Activated CD8-positive, alpha-beta memory T cell treated with anti-CD3 and anti-CD28 coated beads for 1 hour (primary cell): ENCODE results near the gene CLRN3.

Experiments
- DNase-seq, 2 donors: peaks; one replicate each; pipeline ENCODE4 v3.0.0-alpha.2; 2020; ENCODE audit warnings: low read depth in 1 of 2; ENCODE audit errors: extremely low read depth in 1 of 2

The CLRN3 gene

DNA sequence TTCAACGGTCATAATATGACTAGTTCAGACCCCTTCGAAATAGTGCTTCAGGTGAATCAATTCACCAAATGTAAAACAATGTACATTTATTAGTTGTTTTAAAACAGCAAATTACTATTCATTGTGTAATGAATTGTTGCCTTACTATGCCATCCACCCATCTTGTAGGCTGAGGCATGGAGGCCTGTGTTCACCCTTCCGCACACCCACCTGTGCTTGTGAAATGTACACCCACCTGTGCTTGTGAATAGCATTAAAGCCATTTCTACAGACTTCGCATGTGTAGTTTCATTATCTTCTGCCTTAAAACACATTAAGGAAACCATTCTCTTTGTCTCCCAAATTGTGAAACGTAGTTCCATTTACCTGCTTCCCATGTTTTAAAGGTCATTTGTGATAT lies 16.8 kb downstream of the CLRN3 start:
- no peak for DNase-seq

DNA sequence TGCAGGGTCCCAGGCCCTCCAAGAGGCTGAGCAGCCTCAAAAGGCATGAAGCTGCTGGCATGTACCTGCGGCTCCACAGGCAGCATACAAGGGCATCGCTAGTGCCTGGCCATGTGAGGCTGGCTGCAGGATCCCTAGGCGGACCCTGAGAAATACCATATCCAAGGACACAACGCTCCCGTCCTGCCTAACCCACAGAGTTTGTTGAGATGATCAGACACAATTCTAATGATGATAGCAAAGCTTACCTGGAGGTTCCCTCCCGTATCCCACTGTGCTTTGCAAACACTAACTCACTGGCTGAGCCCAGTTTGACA lies 17.3 kb downstream of the CLRN3 start:
- DNase-seq, result no peak

DNA sequence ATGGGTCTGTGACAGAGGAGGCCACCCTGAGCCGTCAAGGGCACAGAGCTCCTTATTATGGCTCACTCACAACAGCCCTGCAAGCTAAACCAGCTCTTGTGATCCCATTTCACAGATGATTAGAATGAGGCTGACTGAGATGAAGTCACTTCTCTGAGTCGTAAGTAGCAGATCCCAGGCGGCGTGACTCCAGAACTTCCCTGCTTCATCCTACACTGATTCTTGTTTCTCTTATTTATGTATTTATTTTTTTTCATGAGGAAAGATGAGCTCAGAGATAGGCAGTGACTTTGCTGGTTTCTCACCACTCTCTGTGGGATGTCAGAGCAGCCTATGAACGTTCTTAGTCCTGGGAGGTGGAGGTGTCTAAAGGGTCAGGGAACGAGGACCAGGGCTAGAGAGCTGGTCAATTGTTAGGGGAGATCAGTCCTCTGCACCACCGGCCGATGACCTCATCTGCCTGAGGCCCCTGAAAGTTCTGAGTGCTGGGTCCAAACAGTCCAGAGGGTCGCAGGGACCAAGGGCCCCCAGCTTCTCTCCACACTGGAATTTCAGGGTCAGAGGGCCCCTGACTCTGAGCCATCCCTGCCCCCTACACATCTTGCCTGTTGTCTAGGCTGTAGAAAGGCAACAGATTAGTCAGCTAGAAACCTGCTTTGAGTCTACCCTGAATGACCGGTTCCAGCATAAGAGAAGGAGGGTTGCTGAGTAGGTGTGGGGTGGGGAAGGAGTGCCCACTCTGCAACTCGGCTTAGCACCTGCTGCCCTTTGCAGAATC lies 17.9 kb downstream of the CLRN3 start:
- no peak for DNase-seq

DNA sequence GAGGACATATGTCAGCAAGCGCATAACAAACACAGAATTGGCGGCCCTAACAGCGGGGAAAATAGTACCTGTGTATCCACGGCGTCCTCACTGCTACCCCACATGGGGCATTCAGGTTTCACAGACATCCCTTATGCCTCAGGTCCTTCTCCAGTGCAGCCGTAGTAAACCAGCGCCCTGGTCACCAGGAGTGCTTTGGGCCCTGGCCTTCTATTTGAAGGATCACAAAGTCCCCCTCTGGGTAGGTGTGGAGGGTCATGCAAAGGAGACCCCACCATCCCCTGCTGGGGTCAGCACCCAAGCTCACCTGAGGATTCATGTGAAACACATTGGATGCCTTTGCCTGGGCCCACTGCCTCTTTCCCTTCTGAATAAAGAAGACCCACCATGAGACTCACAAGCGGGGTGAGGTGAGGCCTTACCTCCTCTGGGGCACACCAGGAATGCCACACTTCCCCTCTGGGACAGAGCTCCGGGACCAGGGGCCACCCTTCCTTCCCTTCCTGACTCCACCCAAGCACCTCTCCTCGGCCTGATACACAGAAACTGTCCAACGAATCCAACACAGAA lies 18.8 kb downstream of the CLRN3 start:
- no peak for DNase-seq

DNA sequence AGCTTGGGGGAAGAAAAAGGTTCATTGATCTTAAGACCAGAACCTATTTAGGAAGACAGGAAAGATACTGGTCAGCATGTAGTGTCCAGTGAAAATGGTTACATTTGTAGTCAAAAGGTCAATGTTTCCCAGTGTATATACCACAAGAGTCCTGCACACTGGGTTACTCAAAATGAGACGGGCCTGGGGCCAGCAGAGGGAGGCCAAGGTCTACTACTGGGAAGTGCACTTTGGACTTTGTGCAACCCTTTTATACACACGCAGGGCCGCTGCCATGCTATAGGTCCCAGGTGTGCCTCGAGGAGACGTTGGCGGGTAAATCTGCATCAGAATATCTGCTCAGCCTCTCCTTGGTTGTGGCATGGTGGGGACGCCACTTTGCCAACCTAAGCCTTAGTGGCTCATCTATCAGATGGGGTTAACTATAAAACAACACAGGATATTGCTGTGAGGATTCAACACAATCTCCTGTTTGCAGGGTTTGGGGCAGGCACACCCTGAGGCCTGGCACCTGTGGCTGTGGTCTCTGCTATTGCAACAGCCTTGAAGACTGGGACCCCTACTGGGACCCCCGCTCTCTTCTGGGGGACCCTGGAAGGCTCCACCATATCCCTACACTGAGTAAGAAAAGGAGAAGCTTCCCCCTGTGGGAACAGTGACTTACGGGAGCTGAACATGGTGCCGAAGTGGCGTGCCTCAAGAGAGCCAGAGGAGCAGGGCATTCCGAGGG lies 19.7 kb downstream of the CLRN3 start:
- no peak for DNase-seq

DNA sequence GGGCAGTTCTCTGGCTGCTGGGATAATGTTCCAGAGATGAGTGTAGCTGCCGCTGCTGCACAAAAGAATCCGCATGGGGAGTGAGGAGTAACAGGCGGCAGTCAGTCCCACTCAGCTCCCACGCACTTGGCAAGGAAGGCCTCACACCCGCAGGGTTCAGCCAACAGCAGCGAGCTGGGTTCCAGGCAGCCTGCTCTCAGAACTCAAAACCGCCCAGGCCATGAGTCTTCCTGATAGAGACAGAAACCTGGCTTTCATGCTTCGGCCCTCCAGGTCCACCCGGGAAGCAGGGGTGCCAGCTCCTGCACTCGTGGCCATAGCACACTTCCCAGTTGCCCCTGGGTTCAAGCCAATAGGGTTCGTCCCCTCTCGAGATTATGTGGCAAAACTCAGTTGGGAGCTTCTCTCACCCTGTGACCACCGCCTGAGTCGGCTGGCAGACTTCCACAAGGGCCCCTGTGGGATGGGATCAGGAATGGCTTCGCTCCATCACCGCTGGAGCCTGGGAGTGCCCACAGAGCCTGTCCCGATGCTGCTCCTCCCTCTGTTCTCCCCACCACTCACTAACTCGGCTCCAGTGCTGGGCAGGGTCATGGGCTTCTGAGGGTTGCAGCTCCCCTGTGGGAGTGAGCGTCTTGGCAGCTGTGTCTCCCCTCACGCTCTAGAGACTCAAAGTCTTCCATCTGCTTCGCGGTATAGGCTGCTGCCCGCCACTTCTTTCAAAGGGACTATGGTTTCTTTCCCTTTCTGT lies 20.6 kb downstream of the CLRN3 start:
- DNase-seq, result no peak

DNA sequence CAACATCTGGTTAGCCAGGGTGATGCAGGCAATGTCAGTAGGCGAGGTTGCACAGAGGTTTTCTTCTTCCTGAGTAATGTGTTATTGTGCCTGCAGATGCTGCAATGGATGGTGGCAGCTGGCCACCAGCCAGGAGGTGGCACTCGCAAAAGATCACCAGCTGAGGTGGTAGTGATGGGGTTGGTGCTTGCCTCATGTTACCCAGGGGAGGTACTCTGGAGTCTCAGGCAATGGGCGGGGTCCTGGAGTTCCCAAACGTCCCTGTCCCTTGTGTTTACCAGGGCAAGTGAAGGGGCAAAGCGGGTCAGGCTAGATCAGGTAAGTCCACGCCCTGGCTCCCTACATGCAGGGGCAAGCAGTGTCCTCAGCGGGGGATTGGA lies 21.1 kb downstream of the CLRN3 start:
- no peak for DNase-seq

DNA sequence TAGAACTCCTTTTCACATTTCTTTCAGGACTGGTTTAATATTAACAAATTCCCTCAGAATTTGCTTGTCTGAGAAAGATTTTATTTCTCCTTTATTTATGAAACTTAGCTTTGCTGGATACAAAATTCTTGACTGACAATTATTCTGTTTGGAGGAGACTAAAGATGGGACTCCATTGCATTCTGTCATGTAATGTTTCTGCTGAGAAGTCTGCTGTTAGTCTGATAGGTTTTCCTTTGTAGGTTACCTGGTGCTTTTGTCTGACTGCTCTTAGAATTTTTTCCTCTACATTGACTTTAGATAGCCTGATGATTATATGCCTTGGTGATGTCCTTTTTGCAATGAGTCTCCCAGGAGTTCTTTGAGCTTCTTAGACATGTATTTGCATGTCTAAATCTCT lies 23.4 kb downstream of the CLRN3 start:
- no peak for DNase-seq

DNA sequence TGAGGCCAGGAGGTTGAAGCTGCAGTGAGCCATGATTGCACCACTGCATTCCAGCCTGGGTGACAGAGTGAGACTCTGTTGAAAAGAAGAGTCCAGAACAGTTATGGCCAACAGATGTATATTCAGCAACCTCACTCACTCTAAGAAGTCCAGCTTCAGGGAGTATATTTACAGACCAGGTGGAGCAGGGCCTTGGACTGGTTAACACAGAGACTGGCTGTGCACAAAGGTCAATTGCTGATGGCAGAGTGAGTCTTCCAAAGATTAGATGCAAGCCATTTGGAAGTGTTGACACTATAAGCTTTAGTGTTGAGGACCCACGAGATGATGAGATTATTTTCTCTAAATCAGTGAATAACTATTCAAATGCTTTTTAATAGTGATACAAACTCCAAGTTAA lies 24.9 kb downstream of the CLRN3 start:
- DNase-seq, result no peak

DNA sequence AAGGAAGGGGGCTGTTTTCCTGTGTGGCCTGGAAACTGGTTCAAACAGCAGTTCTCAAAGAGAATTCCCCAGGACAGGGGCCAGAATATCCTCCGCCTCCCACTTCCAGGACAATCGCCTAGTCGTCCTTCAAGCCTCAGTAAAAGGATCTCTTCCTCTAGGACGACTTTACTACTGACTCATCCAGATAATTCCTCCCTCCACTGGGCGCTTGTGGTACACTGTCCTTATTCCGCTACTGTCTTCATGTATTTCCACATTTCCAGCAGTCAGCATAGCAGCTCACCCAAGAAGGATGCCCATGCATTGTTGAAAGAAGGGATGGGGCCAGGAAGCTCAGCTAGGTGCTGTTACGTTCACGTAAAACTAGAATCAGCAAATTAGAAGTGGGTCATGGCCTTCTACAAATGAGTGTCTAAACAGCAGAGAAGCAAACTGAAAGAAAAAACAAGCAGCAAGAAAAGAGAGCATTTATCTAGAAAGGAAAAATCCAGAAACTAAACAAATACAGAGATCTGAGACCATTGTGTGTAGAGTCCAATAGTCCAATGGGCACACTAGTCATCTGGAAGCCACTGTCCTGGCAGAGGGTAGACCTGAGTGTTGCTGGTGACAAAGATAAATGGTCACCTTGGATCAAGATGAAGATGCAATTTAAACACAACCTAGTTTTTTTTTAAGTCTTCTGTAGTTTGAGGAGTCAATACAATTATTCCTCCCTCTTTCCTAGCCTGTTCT lies 26.3 kb downstream of the CLRN3 start:
- DNase-seq, result no peak

DNA sequence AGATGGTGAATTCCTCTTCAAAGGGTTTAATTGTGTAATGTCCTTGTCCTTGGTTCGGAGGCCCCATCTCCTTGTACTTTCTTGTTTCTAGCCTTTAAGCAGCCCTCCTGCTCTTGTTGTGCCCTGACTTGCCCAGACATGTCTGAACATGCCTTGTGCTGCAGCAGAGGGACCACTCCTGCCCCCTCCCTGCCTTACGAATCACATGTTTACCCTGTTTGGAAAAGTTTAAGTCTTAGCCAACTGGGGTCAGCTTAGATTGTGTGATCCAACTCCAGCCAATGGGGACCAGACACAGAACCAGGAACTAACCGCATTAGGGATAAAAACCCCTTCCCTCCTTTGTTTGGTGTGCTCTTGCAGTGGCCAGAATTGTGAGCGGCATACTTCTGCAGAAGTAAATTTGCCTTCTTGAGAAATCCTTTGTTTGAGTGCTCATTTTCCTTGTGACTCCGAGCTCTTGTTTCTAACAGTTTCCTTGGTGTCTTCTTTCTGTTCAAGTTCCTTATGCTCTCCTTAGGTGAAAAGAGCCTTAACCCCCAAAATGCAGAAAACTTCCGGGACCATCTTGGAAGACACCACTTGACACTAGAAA lies 29.4 kb downstream of the CLRN3 start:
- no peak for DNase-seq

DNA sequence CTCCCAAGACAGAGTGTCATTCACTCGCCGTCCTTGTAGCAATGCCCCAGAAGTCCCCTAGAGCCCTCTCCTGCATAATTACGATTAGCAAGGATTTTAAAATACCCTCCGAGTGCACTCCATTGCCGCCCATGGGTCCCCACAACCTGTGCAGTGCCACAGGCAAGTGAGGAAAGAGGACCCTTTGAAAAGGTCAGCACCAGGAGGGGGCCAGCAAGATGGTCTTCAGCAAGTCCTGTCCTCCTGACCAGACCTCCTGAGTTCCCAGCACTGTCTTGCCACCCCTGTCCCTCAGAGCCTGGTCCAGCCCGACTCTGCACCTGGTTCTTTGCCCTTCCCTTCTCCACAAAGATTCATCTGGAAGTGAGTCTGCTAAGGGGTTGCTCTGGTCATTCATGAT lies 32.1 kb downstream of the CLRN3 start:
- DNase-seq, result no peak

DNA sequence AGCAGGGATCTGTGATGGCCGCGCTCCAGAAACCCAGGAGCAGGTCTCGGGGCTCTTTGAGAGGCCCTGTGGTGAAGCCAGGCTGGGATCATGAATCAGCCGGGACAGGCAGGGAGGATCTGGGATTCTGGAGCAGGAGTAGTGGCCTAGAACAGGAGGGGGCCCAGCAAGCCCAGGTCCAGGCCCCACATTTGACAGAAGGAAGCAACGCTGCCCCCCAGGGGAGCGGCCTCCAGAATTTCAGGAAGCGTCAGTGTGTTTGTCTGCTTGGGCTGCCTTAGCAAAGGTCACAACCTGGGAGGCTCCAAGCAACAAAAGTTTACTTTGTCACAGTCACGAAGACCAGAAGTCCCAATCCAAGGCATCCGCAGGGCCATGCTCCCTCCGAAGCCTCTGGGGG lies 36.8 kb downstream of the CLRN3 start:
- DNase-seq, result no peak

DNA sequence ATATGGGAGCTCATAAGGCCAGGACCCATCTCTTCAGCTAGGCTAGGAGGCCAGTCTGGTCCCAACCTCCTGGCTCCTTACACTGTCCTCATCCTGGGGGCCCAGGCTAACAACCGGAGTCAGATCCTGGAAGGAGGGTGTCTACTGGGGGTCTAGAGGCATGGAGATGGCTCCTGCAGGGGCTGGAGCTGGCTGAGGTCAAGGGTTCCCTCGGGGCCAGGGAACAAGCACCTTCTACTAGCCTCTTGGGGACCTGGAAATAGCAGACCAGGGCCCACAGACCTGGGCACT lies 37.2 kb downstream of the CLRN3 start:
- DNase-seq, result no peak

DNA sequence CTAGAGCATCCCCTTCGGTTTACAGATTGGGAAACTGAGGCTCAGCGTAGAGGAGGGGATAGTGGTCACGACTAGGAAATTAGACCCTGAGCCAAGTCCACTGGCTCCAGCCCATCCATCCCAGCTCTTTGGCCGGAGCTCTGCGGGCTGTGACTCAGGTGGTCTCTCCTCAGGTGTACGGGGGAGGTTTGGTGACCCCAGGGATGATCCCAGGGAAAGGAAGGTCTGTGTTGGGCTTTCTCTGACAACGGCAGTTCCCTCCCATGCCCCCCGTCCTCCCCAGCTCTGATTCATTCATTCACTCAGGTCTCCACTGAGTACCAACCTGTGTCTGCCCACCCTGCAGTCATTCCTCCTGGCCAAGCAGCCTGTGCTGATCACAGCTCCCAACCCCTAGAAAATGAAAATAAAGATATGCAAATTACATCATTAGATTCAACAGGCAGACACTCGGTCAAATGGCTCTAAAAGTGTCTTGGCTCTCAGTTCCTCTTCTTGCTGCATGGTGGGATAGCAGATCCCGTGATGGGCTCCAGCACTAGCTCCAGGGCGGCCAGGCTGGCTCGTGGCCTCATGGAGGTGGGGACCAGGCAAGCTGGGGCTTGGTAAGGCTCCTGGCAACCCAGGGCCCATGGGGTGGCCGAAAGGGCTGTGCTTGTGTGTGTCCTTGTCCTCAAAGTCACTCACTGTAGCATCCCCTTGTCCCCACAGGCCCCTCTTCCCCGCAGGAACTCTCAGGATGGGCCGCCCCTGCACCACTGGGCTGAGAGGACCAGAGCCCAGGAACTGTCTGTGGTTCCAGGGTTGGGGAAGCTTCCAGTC lies 37.8 kb downstream of the CLRN3 start:
- no peak for DNase-seq

DNA sequence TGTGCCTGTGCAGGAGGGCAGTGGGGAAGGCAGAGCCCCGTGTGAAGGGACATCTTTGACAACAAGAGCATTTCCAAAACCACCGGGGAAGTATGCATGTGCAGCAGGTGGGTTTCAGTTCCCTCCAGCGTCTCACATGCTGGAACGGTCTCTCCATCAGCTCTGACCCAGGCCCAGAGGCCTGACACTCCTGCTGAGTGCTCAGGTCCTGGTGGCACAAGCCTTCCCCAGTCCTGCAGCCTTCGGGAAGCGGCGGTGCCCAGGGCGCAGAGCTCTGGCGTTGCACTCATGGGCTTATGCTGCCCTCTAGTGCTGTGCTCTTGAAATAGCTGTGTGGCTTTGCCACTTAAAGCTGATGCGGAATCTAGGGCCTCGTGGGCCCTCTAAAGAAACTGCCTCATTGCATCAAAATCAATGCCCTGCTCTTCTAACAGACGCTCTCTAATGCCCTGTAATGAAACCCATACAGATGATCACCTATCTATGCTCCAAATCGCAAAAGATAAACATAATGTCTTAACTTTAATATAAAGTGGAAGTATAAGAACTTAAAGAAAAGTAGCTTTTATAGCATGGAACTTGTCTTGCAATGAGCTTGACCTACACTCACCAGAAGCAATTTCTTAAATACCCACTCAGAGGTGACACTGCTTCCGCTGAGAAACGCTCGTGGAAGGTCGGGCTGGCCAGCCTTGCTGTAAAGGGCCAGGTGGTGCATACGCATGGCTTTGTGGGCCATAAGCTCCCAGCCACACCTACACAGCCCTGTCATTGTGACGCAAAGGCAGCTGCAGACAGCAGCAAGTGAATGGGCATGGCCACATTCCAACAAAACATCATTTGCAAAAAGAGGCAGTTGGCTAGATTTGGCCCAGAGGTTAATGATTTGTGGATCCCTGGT lies 38.6 kb downstream of the CLRN3 start:
- DNase-seq, result peak in 1 of 2 donors; percentile 3

DNA sequence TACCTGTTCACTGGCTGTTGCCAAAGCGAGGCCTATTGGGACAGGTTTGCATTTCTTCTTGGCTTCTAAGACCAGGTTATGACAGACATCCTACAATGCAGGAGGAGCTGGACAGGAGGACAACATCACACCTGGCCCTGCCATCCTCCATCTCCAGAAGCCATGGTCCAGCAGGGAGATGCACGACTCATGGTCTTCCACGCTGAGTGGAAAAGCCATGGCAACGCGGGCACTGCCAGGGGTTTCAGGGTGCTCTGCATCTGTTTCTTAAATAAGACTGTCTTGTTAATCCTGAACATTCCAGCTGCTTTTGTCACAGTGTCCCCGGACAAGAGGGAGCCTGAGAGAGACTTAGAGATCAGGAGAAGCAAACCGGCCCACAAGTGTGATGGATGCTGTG lies 40.3 kb downstream of the CLRN3 start:
- no peak for DNase-seq

DNA sequence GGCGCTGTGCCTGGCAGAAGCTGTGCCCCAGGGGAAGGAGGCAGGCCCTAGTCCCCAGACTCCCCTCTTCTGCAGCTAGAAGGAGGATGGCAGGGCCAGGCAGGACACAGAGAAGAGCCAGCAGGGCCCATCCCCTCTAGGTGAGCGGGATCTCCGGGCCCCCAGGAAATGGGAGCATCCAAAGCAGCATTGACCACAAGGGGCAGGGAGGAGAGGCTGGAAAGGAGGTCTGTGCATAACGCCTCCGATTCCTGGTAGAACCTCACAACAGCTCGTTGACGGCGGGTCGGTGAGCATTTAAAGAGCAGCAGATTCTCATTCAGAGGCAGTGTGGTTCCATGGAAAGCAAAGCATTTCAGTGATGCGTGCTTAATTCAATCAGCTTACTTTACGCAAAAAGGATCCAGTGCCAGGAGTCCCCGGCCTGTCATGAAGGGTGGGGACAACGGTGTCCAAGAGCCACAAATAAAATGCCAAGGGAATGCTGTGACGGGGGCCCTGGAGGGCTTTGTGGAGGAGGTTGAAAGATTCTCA lies 41.0 kb downstream of the CLRN3 start:
- DNase-seq, result no peak

DNA sequence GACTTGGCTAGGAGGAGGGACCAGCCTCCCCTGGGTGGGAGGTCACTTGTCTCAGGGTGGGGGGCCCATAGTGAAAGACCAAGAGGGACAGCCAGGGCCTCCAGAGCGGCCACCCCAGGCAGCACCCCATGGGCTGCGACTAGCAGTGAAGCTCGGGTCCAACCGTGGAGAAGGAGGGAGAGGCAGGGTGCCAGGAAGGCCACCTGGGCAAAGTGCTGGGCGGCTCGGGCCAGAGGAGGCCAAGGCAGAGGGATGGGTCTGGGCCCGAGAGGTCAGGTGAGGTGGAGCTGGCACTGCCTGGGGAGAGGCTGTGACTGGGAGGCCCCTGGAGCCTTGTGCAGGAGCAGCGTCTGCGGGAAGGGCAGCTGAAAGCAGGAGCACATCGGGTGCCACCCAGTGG lies 41.8 kb downstream of the CLRN3 start:
- DNase-seq, result no peak
